Measurements from ENCODE around the gene SRRD.
"Not testable (repeated sequence)": the region's sequence is repeated elsewhere in the genome, so short reads cannot be mapped to it uniquely, and the experiment has no call there.

The SRRD gene, protein sequence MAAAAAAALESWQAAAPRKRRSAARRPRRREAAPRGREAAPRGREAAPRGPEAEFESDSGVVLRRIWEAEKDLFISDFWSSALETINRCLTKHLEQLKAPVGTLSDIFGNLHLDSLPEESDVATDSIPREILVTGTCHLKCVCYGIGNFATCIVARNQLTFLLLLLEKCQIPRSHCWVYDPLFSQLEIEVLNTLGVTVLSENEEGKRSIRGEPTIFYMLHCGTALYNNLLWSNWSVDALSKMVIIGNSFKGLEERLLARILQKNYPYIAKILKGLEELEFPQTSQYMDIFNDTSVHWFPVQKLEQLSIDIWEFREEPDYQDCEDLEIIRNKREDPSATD

GRCh38 chr22:26483439-26484359, at the start of gene SRRD, which contains the start of gene HPS4:
Gene SRRD (plus strand): TSS chr22:26483877. CDS start chr22:26483891, 14 bp downstream.
Gene HPS4 (minus strand): TSS chr22:26483783. CDS start chr22:26481762, 2,021 bp downstream.
- H3K36me3 Mint-ChIP-seq (ENCODE audit: low read depth), result peaks cover 28% of the 10 kb centered on the region

GRCh38 chr22:26435327-26436093, 48.2 kb upstream of the SRRD start:
- Mint-ChIP-seq H3K4me3 (no peak overlapping the region), H3K4me1 (peaks cover 44% of the 10 kb centered on the region), H3K9me3 (no peaks in the 10 kb centered on the region), H3K27ac (no peak overlapping the region), H3K27me3 (no peaks in the 10 kb centered on the region), H3K36me3 (ENCODE audit: low read depth) (peaks cover 12% of the 10 kb centered on the region)
- no peak for ATAC-seq
- no peak for DNase-seq

More at GRCh38 chr22:26483439-26484359, at the start of gene SRRD, which contains the start of gene HPS4:
- Mint-ChIP-seq H3K27me3 (no peaks in the 10 kb centered on the region), H3K4me1 (peaks cover 67% of the 10 kb centered on the region), H3K27ac (peak within 1 kb of the TSS; percentile 96), H3K9me3 (no peaks in the 10 kb centered on the region), H3K4me3 (peak within 1 kb of the TSS; percentile 96)
- DNase-seq (peak; percentile 94), ATAC-seq (peak; percentile 86)

GRCh38 chr22:26436903-26437515, 46.7 kb upstream of the SRRD start:
- ATAC-seq (no peak), DNase-seq (no peak)
- Mint-ChIP-seq H3K36me3 (ENCODE audit: low read depth) (peaks cover 12% of the 10 kb centered on the region), H3K9me3 (no peaks in the 10 kb centered on the region), H3K27me3 (no peaks in the 10 kb centered on the region), H3K27ac (no peak overlapping the region), H3K4me3 (no peak overlapping the region), H3K4me1 (peaks cover 29% of the 10 kb centered on the region)

DNA sequence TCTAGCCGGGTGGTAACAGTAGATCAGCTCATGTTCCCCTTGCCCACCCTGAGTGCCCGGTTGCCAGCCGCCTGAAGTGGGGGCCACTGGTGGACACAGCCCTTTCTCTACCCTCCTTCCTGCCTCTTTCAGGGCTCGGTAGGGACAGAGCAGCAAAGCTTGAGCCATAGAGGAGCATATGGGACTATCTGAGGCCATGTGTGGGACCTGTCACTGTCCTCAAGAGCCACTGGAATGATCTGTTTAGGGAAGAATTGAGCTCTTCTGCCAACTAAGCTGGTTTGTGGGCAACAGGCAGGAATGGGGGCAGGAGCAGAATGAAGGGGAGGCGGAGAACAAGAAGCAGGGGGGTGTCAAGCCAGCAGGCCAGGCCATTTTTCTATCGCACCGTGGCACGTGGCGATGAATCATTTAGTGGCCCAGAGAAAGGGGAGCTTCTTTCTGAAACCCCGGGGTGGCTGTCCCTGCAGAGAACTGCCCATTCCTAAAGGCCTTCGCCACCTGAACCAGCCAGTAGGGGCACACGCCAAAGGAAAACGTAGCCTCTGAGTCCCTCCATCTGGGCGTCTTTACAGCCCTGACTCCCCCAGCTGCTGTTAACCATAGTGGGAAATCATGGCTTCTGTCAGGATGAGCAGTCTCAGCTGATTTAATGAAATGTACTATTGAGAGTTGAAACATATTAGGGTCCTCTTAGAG, 45.8 kb upstream of the SRRD start:
- H3K36me3 Mint-ChIP-seq (ENCODE audit: low read depth), result peaks cover 12% of the 10 kb centered on the region
- H3K4me1 Mint-ChIP-seq, result peaks cover 21% of the 10 kb centered on the region
- no peaks in the 10 kb centered on the region for H3K9me3 Mint-ChIP-seq
- DNase-seq (no peak), ATAC-seq (no peak)
- H3K27ac Mint-ChIP-seq, result no peak overlapping the region
- H3K4me3 Mint-ChIP-seq, result no peak overlapping the region
- H3K27me3 Mint-ChIP-seq, result no peaks in the 10 kb centered on the region

- H3K27ac Mint-ChIP-seq, ATAC-seq, H3K27me3 Mint-ChIP-seq, H3K4me3 Mint-ChIP-seq, H3K9me3 Mint-ChIP-seq, DNase-seq: not testable (repeated sequence)
- Mint-ChIP-seq H3K4me1 (peaks cover 16% of the 10 kb centered on the region), H3K36me3 (ENCODE audit: low read depth) (peaks cover 12% of the 10 kb centered on the region)
Measured at GRCh38 chr22:26438776-26439175, 44.9 kb upstream of the SRRD start.

GRCh38 chr22:26439559-26439958, 44.1 kb upstream of the SRRD start:
- Mint-ChIP-seq H3K4me3 (no peak overlapping the region), H3K9me3 (no peaks in the 10 kb centered on the region), H3K36me3 (ENCODE audit: low read depth) (peaks cover 8% of the 10 kb centered on the region), H3K27ac (no peak overlapping the region), H3K4me1 (peaks cover 15% of the 10 kb centered on the region), H3K27me3 (no peaks in the 10 kb centered on the region)
- ATAC-seq, result no peak
- no peak for DNase-seq

DNA sequence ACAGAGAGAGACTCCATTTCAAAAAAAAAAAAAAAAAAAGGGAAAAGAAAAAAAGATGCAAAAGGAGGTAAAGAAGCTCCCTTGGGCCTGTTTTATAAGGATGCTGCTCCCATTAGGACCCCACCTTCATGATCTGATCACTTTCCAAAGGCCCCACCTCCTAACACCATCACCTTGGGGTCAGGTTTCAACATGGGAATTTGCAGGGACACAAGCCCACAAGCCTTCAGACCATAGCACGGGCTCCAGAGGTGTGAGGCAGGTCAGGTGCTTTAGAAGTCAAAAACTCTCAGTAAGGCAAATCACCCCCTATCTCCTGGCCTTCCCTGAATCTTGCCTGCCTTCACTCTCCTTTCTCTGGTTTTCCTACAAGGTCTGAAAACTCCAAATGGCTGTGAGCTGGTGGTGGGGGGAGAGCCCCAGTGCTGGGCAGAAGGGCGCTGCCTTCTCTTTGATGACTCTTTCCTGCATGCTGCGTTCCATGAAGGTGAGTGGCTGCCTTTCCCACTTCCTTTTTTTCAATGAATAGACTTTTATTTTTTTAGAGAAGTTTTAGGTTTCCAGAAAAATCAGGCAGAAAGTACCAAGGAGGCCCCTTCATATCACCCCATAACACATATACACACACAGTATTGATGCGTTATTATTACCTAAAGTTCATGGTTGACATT, 41.5 kb upstream of the SRRD start:
- Mint-ChIP-seq H3K4me3 (no peak overlapping the region), H3K4me1 (no peaks in the 10 kb centered on the region), H3K36me3 (ENCODE audit: low read depth) (no peaks in the 10 kb centered on the region), H3K27me3 (no peaks in the 10 kb centered on the region), H3K9me3 (no peaks in the 10 kb centered on the region), H3K27ac (no peak overlapping the region)
- ATAC-seq, result no peak
- DNase-seq, result no peak

DNA sequence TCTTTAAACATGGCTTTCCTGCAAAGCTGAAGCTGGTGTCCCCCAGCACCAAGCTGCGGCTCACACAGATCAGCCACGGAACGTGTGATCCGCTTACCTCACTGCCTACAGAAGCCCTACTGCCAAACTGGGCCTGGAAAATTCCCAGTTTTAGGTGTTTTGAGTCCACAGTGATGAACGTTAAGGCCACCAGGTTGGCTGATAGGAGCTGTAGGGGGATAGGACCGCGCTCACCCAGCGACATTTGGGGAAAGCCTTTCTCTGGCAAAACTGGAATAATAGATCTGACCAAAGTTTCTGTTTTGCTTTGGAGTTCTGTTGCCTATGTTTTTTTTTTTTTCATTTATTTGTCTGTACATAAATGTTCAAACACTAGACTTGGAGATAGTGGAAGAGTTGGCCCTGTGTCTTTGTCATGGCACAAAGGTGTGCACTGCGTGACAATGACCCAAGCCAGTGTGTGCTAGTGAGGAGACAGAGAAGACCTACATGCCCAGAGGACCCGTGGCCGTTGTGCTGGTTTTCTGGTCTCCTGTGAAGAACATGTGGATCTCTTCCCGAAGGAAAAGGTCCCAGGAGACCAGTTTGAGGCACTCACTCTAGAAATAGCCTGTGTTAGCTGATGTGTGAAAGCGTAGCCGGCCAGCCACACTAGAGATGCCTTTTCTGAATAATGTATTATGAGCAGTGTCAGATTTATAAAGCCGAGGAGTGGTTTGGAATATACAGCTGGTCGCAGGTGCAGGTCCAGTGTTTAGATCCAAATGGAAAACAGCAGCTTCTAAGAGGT, 39.6 kb upstream of the SRRD start:
- no peak for ATAC-seq

DNA sequence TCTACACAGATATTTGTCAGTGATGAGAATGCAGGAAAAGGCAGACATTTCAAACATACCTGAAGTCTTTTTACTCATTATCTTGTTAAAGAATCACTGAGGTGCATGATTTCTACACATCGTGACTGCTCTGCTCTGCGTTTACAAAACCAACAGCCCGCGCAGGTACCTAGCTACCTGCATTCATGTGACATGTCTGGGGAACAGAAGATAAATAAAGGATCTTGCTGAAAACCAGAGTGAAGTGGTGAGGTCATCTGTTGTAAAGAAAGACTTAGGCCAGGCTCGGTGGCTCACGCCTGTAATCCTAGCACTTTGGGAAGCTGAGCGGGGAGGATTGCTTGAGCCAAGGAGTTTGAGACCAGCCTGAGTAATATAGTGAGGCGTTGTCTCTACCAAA, 38.9 kb upstream of the SRRD start:
- Mint-ChIP-seq H3K4me1 (no peaks in the 10 kb centered on the region), H3K9me3 (no peaks in the 10 kb centered on the region), H3K27me3 (no peaks in the 10 kb centered on the region), H3K4me3 (no peak overlapping the region), H3K36me3 (ENCODE audit: low read depth) (no peaks in the 10 kb centered on the region), H3K27ac (no peak overlapping the region)
- ATAC-seq (no peak), DNase-seq (no peak)

More for the DNA sequence above, 39.6 kb upstream of the SRRD start:
- no peaks in the 10 kb centered on the region for H3K4me1 Mint-ChIP-seq
- no peaks in the 10 kb centered on the region for H3K9me3 Mint-ChIP-seq
- H3K4me3 Mint-ChIP-seq, result no peak overlapping the region
- H3K27me3 Mint-ChIP-seq, result no peaks in the 10 kb centered on the region
- no peak for DNase-seq
- H3K36me3 Mint-ChIP-seq (ENCODE audit: low read depth), result no peaks in the 10 kb centered on the region
- no peak overlapping the region for H3K27ac Mint-ChIP-seq

GRCh38 chr22:26445577-26446275, 38.0 kb upstream of the SRRD start:
- H3K36me3 Mint-ChIP-seq (ENCODE audit: low read depth), result peaks cover 3% of the 10 kb centered on the region
- DNase-seq (no peak), ATAC-seq (no peak)
- no peak overlapping the region for H3K27ac Mint-ChIP-seq
- no peaks in the 10 kb centered on the region for H3K4me1 Mint-ChIP-seq
- no peaks in the 10 kb centered on the region for H3K27me3 Mint-ChIP-seq
- no peaks in the 10 kb centered on the region for H3K9me3 Mint-ChIP-seq
- no peak overlapping the region for H3K4me3 Mint-ChIP-seq

GRCh38 chr22:26446808-26447515, 36.7 kb upstream of the SRRD start:
- ATAC-seq (no peak), DNase-seq (no peak)
- Mint-ChIP-seq H3K4me1 (no peaks in the 10 kb centered on the region), H3K9me3 (no peaks in the 10 kb centered on the region), H3K27ac (no peak overlapping the region), H3K27me3 (no peaks in the 10 kb centered on the region), H3K4me3 (no peak overlapping the region), H3K36me3 (ENCODE audit: low read depth) (peaks cover 6% of the 10 kb centered on the region)
